GM21529 (cell line): ENCODE data around the gene LRIT1.
"Not testable (repeated sequence)": the region's sequence is repeated elsewhere in the genome, so short reads cannot be mapped to it uniquely, and the experiment has no call there.

Experiments used
- ATAC-seq: cut with Tn5 transposase; IDR thresholded peaks from one replicate; pipeline ENCODE4 v1.9.1; 2021; ENCODE audit not compliant: unreplicated experiment

Gene LRIT1, protein sequence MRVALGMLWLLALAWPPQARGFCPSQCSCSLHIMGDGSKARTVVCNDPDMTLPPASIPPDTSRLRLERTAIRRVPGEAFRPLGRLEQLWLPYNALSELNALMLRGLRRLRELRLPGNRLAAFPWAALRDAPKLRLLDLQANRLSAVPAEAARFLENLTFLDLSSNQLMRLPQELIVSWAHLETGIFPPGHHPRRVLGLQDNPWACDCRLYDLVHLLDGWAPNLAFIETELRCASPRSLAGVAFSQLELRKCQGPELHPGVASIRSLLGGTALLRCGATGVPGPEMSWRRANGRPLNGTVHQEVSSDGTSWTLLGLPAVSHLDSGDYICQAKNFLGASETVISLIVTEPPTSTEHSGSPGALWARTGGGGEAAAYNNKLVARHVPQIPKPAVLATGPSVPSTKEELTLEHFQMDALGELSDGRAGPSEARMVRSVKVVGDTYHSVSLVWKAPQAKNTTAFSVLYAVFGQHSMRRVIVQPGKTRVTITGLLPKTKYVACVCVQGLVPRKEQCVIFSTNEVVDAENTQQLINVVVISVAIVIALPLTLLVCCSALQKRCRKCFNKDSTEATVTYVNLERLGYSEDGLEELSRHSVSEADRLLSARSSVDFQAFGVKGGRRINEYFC

DNA sequence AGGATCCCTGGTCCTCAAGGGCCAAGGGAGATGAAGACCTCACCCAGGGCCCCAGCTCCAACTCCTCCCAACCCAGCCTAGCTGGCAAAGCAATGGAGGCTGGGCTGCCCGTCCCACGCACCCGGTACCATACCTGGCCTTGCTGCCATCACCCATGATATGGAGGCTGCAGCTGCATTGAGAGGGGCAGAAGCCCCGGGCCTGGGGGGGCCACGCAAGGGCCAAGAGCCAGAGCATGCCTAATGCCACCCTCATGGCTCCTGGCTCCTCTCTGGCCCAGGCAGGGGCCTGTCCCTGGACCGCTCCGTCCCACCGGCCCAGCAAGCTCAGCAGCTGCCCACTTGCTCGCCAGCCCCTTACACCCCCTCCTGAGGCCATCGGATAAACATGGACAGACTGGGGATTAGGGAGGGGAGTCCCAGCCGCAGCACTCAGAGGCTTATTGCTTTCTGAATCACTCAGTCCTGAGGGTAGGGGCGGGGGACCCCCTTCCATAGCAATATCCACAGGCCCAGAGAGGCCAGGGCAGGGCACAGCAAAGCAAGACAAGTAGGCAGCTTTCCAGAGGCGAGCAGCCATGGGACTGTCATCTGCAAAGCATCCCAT is at the start of gene LRIT1:
Gene LRIT1 (minus strand): TSS at position 362 of the 606 bp plus-strand sequence. CDS start 107 bp downstream, at position 255.
- no peak for ATAC-seq

DNA sequence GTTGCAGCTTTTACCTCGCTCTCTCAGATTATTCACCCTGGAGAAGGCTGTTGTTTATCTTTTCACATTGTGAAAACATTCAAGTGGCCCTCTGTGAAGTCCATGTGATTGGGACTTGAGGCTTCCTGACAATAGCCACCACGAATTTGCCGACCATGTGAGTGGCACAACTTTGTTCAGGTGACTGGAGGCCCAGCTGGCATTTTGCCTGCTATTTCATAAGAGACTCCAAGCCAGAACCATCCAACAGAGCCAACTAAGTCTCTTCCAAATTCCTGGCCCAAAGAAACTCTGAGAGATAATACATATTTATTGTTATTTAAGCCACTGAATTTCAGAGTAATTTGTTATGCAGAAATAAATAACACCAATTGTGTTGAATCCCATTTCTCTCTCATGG is 48.9 kb upstream of the LRIT1 start:
- no peak for ATAC-seq

DNA sequence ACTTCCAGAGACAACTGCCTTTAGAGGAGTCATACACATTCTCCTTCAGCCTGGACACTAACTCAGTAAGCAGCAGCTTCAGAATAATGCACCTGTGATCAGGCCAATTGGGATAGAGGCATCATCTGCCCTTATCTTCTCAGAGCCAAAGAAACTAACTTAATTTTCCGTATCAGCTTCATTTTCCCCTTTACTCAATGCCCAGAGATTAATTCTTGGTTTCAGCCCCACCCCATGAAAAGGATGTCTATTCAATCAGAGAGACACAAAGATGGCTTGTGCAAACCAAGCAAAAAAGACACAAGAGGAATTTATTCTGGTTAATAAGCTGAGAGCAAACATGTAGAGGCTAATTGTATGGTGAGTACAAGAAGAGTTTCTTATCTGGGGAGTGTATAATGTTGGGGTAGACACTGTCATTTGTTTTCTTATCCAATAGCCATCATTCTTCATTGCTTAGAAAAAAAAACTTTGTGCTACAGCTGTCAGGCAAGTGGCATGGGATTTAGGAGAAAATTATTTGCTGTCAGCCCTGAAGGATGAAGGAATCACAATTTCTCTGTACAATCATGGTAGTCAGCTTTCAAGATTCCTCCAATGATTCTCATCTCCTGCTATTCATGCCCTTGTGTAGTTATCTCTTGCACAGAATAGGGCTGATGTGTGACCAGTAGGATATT is 48.3 kb upstream of the LRIT1 start:
- ATAC-seq: no peak

DNA sequence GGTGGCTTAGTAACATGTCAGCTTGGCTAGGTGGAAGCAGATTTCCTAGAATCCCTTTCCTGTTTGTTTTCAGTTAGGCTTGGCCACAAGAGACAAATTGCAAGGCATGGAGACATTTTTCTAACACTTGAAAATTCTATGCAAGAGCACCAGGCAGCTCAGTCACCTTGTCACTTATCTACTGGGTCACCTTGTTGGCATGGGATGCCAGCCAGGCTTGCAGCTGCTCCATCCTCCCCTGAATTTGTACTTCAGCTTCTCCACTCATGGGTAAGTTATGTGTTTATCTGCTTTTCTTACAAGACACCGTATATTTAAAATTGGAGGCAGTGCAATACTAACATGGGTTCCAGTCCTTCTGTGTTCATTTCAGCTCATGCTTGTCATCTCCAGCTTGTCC is 46.8 kb upstream of the LRIT1 start:
- ATAC-seq: no peak

DNA sequence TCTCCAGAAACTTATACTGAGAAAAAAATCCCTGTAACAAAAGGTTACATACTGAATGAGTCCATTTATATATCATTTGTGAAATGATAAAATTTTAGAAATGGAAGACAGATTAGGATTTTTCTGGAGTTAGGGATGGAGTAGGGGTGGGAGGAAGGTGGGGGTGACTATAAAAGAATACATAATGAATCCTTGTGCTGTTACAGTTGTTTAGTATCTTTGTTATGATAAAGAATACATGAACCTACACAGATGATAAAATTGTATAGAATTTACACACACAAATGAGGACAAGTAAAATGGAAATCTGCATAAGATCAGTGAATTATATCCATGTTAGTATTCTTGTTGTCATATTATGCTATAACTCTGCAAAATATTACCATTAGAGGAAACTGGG is 45.3 kb upstream of the LRIT1 start:
- no peak for ATAC-seq

DNA sequence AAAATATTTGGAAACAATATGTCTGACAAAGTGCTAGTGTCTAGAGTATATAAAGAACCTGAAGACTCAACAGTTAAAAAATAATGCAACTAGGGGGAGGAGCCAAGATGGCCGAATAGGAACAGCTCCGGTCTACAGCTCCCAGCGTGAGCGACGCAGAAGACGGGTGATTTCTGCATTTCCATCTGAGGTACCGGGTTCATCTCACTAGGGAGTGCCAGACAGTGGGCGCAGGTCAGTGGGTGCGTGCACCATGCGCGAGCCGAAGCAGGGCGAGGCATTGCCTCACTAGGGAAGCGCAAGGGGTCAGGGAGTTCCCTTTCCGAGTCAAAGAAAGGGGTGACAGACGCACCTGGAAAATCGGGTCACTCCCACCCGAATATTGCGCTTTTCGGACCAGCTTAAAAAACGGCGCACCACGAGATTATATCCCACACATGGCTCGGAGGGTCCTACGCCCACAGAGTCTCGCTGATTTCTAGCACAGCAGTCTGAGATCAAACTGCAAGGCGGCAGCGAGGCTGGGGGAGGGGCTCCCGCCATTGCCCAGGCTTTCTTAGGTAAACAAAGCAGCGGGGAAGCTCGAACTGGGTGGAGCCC is 38.6 kb upstream of the LRIT1 start:
- not testable (repeated sequence) for ATAC-seq

DNA sequence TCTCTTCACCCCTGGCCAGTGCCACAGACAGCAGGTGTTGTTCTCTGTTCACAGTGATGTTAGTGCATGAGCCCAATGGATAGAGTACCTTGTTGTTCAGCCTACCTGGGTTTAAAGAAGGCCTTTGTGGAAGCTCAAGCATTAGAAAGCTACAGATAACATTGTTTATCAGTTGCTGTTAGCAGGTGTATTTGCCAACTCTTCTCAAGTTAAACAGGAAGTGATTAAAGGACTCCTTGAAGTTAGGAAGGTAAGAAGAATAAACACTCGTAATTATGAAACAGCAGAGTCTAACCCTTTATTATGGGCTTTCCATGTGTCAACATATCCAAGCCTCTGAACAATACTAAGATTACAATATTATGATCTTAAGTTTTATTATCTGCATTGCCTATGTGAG is 29.4 kb upstream of the LRIT1 start:
- ATAC-seq: no peak

DNA sequence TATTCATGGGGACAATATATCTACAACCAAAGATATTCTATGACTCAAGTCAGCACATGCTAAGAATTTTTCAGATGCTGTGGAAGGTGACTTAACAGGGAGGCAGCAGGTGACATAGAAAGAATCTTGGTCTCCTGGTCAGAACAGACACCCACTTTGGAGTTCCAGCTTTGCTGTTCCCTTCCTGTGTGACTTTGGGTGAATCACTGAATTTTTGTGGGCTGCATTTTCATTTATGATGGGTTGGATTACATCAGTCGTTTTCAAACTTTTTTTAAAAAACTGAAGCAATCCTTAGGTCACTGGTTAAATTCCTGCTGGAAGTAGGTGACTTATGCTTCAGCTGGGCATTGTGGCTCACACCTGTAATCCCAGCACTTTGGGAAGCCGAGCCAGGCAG is 28.4 kb upstream of the LRIT1 start:
- no peak for ATAC-seq

DNA sequence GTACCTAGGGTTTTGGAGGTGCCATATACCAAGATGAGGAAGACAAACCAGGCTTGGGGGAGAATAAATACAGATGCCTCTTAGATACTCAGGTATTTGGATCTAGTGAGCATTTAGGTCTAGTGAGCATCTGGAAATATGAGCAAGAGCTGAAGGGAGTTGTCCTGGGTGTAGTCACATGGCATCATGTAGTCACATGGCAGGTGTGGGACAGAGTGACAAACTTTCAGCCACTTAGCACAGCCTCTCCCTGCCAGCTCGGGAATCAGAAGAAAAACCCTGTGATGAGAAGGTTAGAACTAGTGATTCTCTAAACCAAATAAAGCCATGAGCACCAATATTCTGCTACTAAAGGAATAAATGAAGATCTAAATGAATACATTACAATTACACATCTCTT is 27.8 kb upstream of the LRIT1 start:
- no peak for ATAC-seq

DNA sequence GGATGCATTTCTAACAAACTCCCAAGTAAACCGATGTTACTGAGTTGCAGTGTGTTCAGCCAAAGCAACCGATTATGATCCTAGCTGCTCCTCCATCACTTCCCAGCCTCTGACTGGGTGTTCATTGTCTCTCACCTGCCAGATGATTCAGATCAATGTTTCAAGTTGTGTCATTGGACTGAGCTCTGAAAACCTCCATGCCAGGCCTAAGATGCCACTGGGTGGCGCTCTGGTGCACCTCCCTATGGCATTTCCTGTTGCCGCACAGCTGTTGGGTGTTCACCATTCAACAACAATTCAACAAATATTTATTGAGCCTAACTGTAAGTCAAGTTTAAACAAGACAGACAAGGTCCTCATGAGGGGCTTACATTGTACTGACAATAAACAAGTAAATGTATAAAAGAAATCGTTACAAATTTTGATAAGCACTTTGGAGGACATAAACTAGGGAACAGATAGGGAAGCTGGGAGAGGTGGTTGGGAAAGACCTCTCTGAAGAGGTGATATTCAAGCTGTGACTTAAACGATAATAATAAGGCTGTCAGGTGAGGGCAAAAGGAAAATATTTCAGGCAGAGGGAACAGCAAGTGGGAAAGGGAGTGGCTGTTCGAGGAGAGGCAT is 26.3 kb upstream of the LRIT1 start:
- ATAC-seq: peak; percentile 60

DNA sequence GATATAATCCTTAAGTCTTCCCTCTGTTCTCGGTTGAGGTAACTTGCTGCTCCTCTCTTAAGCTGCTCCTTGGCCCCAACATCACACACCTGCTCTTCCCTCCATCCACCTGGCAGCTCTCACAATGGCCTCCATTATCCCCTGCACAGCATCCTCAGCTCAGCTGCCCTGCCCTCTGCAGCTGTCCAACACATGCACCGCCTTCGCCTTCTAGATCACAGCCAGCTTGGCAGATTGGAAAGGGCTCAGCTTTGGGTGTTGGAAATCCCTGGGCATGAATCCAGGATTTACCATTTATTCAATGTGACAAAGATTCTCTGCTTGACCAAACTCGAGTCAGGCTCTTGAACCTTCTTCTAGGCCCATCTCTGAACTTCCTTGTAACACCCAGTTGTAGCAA is 24.1 kb upstream of the LRIT1 start:
- no peak for ATAC-seq

DNA sequence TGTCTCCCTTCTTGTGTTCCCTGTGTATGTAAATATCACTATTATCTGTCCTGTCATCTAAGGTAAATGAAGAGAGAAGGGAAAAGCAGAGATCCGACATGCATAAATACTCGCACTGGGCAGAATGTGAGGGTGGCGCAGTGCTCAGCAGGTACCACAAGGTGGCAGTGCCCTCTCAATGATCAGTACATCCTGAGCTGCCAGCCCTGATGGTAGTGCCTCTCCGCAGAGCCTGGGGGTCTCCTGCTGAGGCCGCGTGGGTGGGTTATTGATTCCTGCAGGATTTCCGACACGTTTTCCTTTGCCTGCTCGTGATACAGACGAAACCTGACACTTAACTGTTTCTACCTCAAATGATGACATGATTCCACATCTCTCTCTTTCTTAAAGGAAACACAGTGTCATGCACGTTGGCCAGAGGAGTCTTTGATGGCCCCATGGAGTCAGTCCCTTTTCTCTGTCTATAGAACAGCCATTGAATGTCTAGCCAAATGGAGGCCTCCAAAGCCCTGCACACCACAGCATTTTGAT is 23.3 kb upstream of the LRIT1 start:
- ATAC-seq: peak; percentile 93

DNA sequence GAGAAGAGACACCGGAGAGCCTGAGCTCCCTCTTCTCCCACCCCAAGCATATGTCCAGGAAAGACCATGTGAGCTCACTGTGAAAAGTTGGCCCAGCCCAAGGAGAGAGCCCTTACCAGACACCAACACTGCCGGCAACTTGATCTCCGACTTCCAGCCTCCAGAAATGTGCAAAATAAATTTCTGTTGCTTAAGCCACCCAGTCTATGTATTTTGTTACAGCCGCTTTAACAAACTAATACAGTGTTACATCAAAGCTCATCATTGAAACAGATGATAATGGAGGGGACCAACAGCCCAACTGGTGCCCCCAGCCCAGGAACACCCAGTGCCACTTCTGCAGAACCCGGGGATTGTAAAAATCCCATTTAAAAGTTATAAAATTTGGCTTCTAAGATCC is 22.4 kb upstream of the LRIT1 start:
- ATAC-seq: no peak

DNA sequence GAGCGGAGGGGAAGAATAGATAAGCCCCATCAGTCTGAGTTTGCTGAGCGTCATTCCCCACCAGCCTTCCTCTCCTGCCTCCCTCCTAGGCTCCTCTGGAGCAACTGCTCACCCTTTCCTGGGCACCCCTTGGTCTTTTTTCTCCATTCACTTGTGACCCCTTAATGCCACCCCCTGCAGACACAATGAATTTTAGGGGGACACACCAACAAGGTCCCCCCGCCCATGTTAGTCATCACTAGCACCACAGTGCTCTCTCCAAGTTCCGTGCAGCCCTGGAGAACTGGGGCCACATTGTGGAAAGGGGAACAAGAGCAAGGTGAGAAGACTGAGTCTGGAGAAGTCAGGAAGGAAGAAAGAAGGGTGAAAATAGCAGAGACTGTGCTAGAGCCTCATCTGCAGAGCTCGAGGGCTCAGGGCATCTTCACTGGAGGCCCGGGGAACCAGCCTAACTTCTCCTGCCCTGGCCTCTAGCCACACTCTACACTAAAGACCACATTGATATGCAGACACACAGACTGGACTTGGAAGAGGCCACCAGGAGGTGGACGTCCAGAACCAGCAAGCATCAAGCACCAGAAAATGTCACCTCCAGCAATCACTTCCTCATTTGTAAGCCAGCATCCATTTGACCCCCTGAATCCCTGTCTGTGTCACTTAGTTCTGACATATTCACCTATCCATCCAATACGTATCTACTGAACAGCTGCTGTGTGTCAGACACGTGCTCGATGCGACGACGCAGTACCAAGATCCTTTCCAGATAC is 21.0 kb upstream of the LRIT1 start:
- no peak for ATAC-seq

DNA sequence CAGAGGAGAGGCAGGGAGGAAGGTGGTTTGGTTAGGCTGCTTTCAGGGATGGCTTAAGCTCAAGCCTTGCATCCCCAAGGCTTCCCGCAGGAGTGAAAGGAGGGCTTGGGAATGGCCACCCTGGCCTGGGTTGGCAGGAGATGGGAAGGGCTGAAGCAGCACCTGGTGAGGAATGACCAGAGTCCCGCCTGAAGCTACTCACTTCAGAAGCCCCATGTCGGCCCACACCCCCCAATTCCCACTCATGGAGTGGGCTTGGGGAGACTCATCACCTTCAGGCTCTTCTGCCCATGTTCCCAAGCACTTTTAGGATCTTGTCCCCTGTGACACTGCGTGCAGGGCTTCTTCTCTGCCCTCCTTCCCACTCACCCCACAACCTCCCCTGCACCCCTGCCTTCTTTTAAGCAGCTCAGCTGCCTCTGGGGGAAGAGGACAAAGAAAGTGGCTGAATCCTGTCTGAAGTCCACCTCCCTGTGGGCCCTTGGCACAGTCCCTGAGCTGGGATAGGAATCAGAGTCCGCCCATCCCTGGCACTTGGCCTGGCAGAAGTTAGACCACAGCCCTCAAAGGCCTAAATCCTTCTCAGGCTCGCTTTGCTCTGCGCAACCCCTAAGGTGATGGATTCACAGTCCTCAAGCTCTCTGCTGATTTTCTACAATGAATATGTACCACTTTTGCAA is 20.0 kb upstream of the LRIT1 start:
- ATAC-seq: no peak

DNA sequence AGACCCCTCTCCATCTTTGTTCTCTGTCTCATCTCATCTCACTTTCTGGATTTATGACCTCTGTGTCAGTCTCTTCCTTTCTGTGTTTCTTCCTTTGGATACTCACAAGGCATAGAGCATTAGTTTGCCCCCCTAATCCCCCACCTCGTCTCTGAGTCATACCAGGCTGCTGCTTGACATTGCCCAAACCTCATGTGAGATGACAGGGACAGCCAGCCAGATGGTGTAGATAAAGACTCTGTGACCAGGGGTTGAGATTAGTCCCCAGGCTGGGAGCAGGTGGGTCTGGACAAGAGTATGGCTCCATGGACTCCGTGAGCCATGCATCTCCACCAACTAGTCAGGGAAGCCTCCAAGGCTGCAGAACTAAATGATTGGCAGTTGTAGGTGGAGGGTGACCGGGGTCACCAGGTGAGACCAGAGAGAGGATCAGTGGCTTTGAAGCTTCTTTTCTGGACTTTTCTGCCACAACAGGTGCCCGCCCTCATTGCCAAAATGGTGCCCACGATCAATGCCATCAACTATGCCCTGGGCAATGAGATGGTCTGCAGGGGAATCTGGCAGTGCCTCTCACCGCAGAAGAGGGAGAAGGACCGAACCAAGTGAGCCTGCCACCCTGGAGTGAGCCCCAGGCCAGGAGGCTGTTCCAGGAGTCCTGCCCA is 16.8 kb upstream of the LRIT1 start:
- ATAC-seq: no peak

DNA sequence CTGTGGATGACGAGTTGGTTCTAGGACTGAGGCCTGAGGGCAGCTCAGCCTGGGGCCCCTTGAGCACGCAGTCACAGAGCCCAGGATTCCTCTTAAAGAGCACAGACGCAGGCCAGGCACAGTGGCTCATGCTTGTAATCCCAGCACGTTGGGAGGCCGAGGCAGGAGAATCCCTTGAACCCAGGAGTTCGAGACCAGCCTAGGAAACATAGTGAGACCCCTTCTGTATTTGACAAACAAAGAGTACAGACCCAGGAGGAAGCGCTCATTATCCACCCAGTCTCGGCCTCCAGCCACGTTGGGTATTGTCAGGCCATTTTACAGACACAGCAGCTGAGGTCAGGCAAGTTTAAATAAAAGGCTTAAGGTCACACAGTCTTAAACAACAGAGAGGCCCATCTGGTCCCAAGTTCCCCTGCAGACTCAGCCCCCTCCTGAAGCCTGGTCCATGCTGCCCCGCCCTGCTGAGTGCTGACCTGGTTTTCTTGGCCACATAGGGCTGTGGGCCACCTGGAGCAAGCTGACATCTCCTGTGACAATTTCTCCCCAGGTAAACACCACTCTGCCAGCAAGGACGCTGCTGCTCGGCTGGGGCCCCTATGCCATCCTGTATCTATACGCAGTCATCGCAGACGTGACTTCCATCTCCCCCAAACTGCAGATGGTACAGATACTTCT is 16.1 kb upstream of the LRIT1 start:
- no peak for ATAC-seq
